Measurements from ENCODE around the gene KCTD13. TPM values are rescaled to one million over a fixed set of nuclear protein-coding genes. Genes with fewer than 3 reads are reported as not detected.
A peak's percentile ranks its signal among the peaks of the same experiment; 100 is the strongest.

Gene KCTD13
- polyA plus RNA-seq, 1 of the 3 experiments (the other 2 are of a cell fraction) = 31.0 TPM

GRCh38 chr16:29864205-29864604 lies 61.8 kb downstream of the KCTD13 start:
- Histone ChIP-seq H3K27me3 (ENCODE audit: insufficient read depth) (no peaks in the 10 kb centered on the region), H3K79me2 (ENCODE audit: insufficient read depth) (peaks cover 18% of the 10 kb centered on the region), H3K9ac (no peak overlapping the region), H3K36me3 (replicated peaks in 1 of 2; ENCODE audit: control insufficient read depth in 1 of 2, insufficient read depth in 2 of 2, low read length in 1 of 2) (peaks cover 5 to 7% of the 10 kb centered on the region in 2 experiments), H4K20me1 (ENCODE audit: insufficient read depth) (no peaks in the 10 kb centered on the region), H3K4me2 (no peak overlapping the region), H2AFZ (ENCODE audit: low read depth) (no peak overlapping the region), H3K4me1 (ENCODE audit: control insufficient read depth in 1 of 2, insufficient read depth in 2 of 2, low read depth in 1 of 2, low read length in 1 of 2) (peaks cover 0 to 17% of the 10 kb centered on the region in 2 experiments; a peak in 1 of 4 replicates), H3K27ac (ENCODE audit: low read depth in 2 of 2, low read length in 1 of 2) (no peak overlapping the region), H3F3A (replicated peaks; ENCODE audit: insufficient read depth) (no peaks in the 10 kb centered on the region), H3K9me3 (no peaks in the 10 kb centered on the region), H3K9me2 (no peaks in the 10 kb centered on the region), H3K4me3 (ENCODE audit: low read depth in 2 of 2, low read length in 1 of 2) (no peak overlapping the region)
- CTCF ChIA-PET = interaction anchor here (0.7 to 1.6 kb wide), 4 partner anchors 8 to 167 kb away, joined by 3 to 5 read pairs (median 4); no protein-coding TSS in a partner anchor
- POLR2A ChIA-PET = interaction anchor here (0.6 kb wide), 1 partner anchor 27 kb away, joined by 4 read pairs; no protein-coding TSS in a partner anchor
- TF ChIP-seq USF1 (IDR thresholded peaks at IDR 0.05; ENCODE audit: borderline replicate concordance, low read depth) (no peak), RCOR1 (IDR thresholded peaks at IDR 0.05; ENCODE audit: low read length) (no peak), MXI1 (IDR thresholded peaks at IDR 0.05; ENCODE audit: low read depth, low read length) (no peak), CTCF (IDR thresholded peaks at IDR 0.05) (no peak), SMC3 (IDR thresholded peaks at IDR 0.05; ENCODE audit: low read depth, low read length) (no peak), RFX5 (IDR thresholded peaks at IDR 0.05; ENCODE audit: low read length) (no peak), FOSL2 (IDR thresholded peaks at IDR 0.05; ENCODE audit: borderline replicate concordance, low read depth) (no peak), FOXM1 (IDR thresholded peaks at IDR 0.05; ENCODE audit: low read depth) (no peak), TAF1 (IDR thresholded peaks at IDR 0.05; ENCODE audit: borderline replicate concordance, low read depth, low read length) (no peak), TEAD4 (IDR thresholded peaks at IDR 0.05; ENCODE audit: borderline replicate concordance, insufficient read depth) (no peak), MAX (IDR thresholded peaks at IDR 0.05; ENCODE audit: low read depth) (no peak), YY1 (IDR thresholded peaks at IDR 0.05; ENCODE audit: low read depth) (no peak), POLR2AphosphoS5 (IDR thresholded peaks at IDR 0.05; ENCODE audit: low read depth, low read length) (no peak), CHD2 (IDR thresholded peaks at IDR 0.05; ENCODE audit: low read length, partially characterized antibody) (no peak), SIN3A (IDR thresholded peaks at IDR 0.05; ENCODE audit: borderline replicate concordance, low read depth, low read length) (no peak)
- WGBS (ENCODE audit: low lambda C conversion rate) = 65% methylated on average over 9 of the region's 9 CpGs
- DNase-seq = no peak

- Histone ChIP-seq H3K36me3 (replicated peaks in 1 of 2; ENCODE audit: control insufficient read depth in 1 of 2, insufficient read depth in 2 of 2, low read length in 1 of 2) (peaks cover 5 to 12% of the 10 kb centered on the region in 2 experiments), H3K4me2 (no peak overlapping the region), H4K20me1 (ENCODE audit: insufficient read depth) (no peaks in the 10 kb centered on the region), H3K27ac (ENCODE audit: low read depth in 2 of 2, low read length in 1 of 2) (no peak overlapping the region; a peak in 2 of 4 replicates), H3K4me1 (ENCODE audit: control insufficient read depth in 1 of 2, insufficient read depth in 2 of 2, low read depth in 1 of 2, low read length in 1 of 2) (peaks cover 0 to 17% of the 10 kb centered on the region in 2 experiments; a peak in 1 of 4 replicates), H3K9ac (no peak overlapping the region; the same call in 1 of the 2 replicates), H3K9me3 (no peaks in the 10 kb centered on the region), H3K4me3 (ENCODE audit: low read depth in 2 of 2, low read length in 1 of 2) (peak overlapping the region; percentile 15 to 90; a peak in 3 of 4 replicates), H3K79me2 (ENCODE audit: insufficient read depth) (peaks cover 18% of the 10 kb centered on the region), H3F3A (replicated peaks; ENCODE audit: insufficient read depth) (no peaks in the 10 kb centered on the region), H3K27me3 (ENCODE audit: insufficient read depth) (no peaks in the 10 kb centered on the region), H2AFZ (ENCODE audit: low read depth) (peak overlapping the region; percentile 67; the same call in 1 of the 2 replicates), H3K9me2 (no peaks in the 10 kb centered on the region)
- CTCF ChIA-PET = interaction anchor here (1.0 to 1.6 kb wide), 14 partner anchors 8 to 229 kb away, joined by 3 to 6 read pairs (median 5); partner anchors contain the start of genes KIF22, TAOK2 and TLCD3B
- DNase-seq = no peak
- 38% methylated on average over 14 of the region's 16 CpGs for WGBS (ENCODE audit: low lambda C conversion rate)
- TF ChIP-seq MEF2A (IDR thresholded peaks at IDR 0.05; ENCODE audit: borderline replicate concordance, low read depth) (no peak), FOXJ3 (CRISPR knock-in tag; IDR thresholded peaks at IDR 0.05) (no peak), PBX3 (IDR thresholded peaks at IDR 0.05) (no peak), USF1 (IDR thresholded peaks at IDR 0.05; ENCODE audit: borderline replicate concordance, low read depth) (no peak), CHD2 (IDR thresholded peaks at IDR 0.05; ENCODE audit: low read length, partially characterized antibody) (no peak), TCF12 (IDR thresholded peaks at IDR 0.05) (no peak), JUND (IDR thresholded peaks at IDR 0.05) (no peak), EZH2phosphoT487 (IDR thresholded peaks at IDR 0.05; ENCODE audit: borderline replicate concordance, low read depth) (no peak), FOXM1 (IDR thresholded peaks at IDR 0.05; ENCODE audit: low read depth) (no peak), RXRA (IDR thresholded peaks at IDR 0.05; ENCODE audit: borderline replicate concordance, low read depth) (no peak), TEAD4 (IDR thresholded peaks at IDR 0.05; ENCODE audit: borderline replicate concordance, insufficient read depth) (no peak), FOSL2 (IDR thresholded peaks at IDR 0.05; ENCODE audit: borderline replicate concordance, low read depth) (no peak)
- POLR2A ChIA-PET = interaction anchor here (1.0 to 1.1 kb wide), 2 partner anchors 15 to 48 kb away, joined by 4 to 7 read pairs; partner anchors contain the start of gene PAGR1
Measured at GRCh38 chr16:29863669-29863984, 62.4 kb downstream of the KCTD13 start.

Measured in SK-N-SH (cell line).